Hepatocyte (in vitro differentiated cells): ENCODE results near the gene SAPCD1. TPM values are rescaled to one million over a fixed set of nuclear protein-coding genes. Genes with fewer than 3 reads are reported as not detected.

Experiments used
- DNase-seq: peaks from one replicate; pipeline ENCODE4 v3.0.0-alpha.2; 2016; ENCODE audit warnings: low spot score
- H2AFZ ChIP-seq: fragments of 200-600 bp; sonication (generic); 2 replicates; pipeline ENCODE4 v1.6.0; 2016; ENCODE audit warnings: antibody characterized with exemption, mild to moderate bottlenecking
- H3K27ac ChIP-seq: fragments of 200-600 bp; sonication (generic); 2 replicates; pipeline ENCODE4 v1.5.1; 2016; ENCODE audit warnings: mild to moderate bottlenecking
- H3K27me3 ChIP-seq: fragments of 200-600 bp; sonication (generic); 2 replicates; pipeline ENCODE4 v1.6.1; 2016
- H3K36me3 ChIP-seq: fragments of 200-600 bp; sonication (generic); replicated peaks from 2 replicates; pipeline ENCODE4 v1.5.1; 2016; ENCODE audit warnings: low read depth; ENCODE audit not compliant: insufficient read depth
- H3K4me1 ChIP-seq: fragments of 200-600 bp; sonication (generic); 2 replicates; pipeline ENCODE4 v1.5.1; 2016; ENCODE audit warnings: mild to moderate bottlenecking, moderate library complexity; ENCODE audit not compliant: insufficient read depth
- H3K4me2 ChIP-seq: fragments of 200-600 bp; sonication (generic); 2 replicates; pipeline ENCODE4 v1.6.0; 2016
- H3K4me3 ChIP-seq: fragments of 200-600 bp; sonication (generic); 2 replicates; pipeline ENCODE4 v1.5.1; 2016; ENCODE audit warnings: mild to moderate bottlenecking
- H3K79me2 ChIP-seq: fragments of 200-600 bp; sonication (generic); 2 replicates; pipeline ENCODE4 v1.6.0; 2017; ENCODE audit warnings: mild to moderate bottlenecking
- H3K9me2 ChIP-seq: fragments of 200-600 bp; sonication (generic); replicated peaks from 2 replicates; pipeline ENCODE4 v1.6.0; 2017; ENCODE audit warnings: mild to moderate bottlenecking; ENCODE audit not compliant: insufficient read depth
- H3K9me3 ChIP-seq: fragments of 200-600 bp; sonication (generic); 2 replicates; pipeline ENCODE4 v1.5.1; 2016; ENCODE audit warnings: low read depth, mild to moderate bottlenecking
- H4K20me1 ChIP-seq: fragments of 200-600 bp; sonication (generic); 2 replicates; pipeline ENCODE4 v1.6.0; 2016; ENCODE audit warnings: mild to moderate bottlenecking; ENCODE audit not compliant: insufficient read depth, poor library complexity, severe bottlenecking
- EZH2 ChIP-seq: fragments of 200-600 bp; sonication (generic); IDR thresholded peaks from 2 replicates; pipeline ENCODE4 v1.6.1; 2016; ENCODE audit warnings: antibody characterized with exemption, mild to moderate bottlenecking, borderline replicate concordance
- EZH2phosphoT487 ChIP-seq: fragments of 200-600 bp; sonication (generic); IDR thresholded peaks from one replicate; pipeline ENCODE4 v1.6.1; 2018; ENCODE audit warnings: antibody characterized with exemption, mild to moderate bottlenecking, low read depth, moderate library complexity; ENCODE audit not compliant: unreplicated experiment, severe bottlenecking
- WGBS: methylation state at CpG from one replicate; pipeline ENCODE4 v1.1.6; 2016; ENCODE audit warnings: low lambda C conversion rate; ENCODE audit errors: missing lambda C conversion rate; 5-methylcytosine and 5-hydroxymethylcytosine counted together
- polyA plus RNA-seq: library from polyadenylated mRNA; unstranded; fragments of >200 nt; fragmentation: Nextera tagmentation; extraction: Ambion mirVana; gene quantifications from 2 replicates; pipeline ENCODE4 v1.2.1, GENCODE V29; 2016
- total RNA-seq: library from RNA; depleted of rRNA; stranded (reverse); fragments of >200 nt; gene quantifications from 2 replicates; pipeline ENCODE4 v1.2.3, GENCODE V29; 2014
- TF ChIP-seq, protein P1 (sequence below): fragments of 200-600 bp; sonication (generic); IDR thresholded peaks from 2 replicates; pipeline ENCODE4 v1.5.1; 2016; ENCODE audit warnings: antibody characterized with exemption, mild to moderate bottlenecking; ENCODE audit not compliant: poor library complexity

SAPCD1 gene
- total and polyA plus RNA-seq, 2 experiments from 2014 or later, result 1.4 to 2.0 TPM

DNA sequence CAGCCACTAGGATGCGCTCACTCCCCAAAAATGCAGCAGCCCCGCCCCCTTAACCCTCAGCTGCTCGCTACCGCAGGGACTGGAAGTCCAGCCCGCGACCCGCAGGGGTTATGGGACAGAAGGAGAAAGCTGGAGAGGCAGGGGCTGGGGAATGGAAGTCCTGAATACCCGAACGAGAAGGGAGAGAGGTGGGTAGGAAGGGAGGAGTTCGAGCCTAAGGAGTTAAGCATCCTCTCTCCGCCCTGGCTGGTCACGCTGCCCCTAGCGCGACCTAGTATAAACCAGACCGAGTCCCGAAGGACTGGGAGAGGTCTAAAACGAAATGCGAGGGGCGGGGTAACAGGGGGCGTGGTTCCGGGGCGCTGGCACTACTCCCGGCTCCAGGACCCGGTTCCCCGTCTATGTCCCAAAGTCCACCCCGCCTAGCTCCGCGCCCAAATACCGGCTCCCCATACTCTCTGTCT is 32.9 kb upstream of the SAPCD1 start:
- H3K27ac ChIP-seq, result peak overlapping the region; percentile 99
- H3K9me3 ChIP-seq, result no peaks in the 10 kb centered on the region
- H2AFZ ChIP-seq, result peak overlapping the region; percentile 36
- no peak for TF ChIP-seq EZH2phosphoT487
- TF ChIP-seq EZH2, result no peak
- TF ChIP-seq, protein P1, sequence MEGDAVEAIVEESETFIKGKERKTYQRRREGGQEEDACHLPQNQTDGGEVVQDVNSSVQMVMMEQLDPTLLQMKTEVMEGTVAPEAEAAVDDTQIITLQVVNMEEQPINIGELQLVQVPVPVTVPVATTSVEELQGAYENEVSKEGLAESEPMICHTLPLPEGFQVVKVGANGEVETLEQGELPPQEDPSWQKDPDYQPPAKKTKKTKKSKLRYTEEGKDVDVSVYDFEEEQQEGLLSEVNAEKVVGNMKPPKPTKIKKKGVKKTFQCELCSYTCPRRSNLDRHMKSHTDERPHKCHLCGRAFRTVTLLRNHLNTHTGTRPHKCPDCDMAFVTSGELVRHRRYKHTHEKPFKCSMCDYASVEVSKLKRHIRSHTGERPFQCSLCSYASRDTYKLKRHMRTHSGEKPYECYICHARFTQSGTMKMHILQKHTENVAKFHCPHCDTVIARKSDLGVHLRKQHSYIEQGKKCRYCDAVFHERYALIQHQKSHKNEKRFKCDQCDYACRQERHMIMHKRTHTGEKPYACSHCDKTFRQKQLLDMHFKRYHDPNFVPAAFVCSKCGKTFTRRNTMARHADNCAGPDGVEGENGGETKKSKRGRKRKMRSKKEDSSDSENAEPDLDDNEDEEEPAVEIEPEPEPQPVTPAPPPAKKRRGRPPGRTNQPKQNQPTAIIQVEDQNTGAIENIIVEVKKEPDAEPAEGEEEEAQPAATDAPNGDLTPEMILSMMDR, result no peak
- no peaks in the 10 kb centered on the region for H3K27me3 ChIP-seq
- H3K4me2 ChIP-seq, result peak overlapping the region; percentile 82
- WGBS, result 1% methylated on average over 29 of the region's 29 CpGs
- H3K9me2 ChIP-seq, result no peaks in the 10 kb centered on the region
- H3K4me1 ChIP-seq, result peaks cover 18% of the 10 kb centered on the region
- DNase-seq, result peak; percentile 93
- H3K4me3 ChIP-seq, result peak overlapping the region; percentile 89
- H4K20me1 ChIP-seq, result peaks cover 23% of the 10 kb centered on the region
- no peaks in the 10 kb centered on the region for H3K36me3 ChIP-seq
- peaks cover 48% of the 10 kb centered on the region for H3K79me2 ChIP-seq

DNA sequence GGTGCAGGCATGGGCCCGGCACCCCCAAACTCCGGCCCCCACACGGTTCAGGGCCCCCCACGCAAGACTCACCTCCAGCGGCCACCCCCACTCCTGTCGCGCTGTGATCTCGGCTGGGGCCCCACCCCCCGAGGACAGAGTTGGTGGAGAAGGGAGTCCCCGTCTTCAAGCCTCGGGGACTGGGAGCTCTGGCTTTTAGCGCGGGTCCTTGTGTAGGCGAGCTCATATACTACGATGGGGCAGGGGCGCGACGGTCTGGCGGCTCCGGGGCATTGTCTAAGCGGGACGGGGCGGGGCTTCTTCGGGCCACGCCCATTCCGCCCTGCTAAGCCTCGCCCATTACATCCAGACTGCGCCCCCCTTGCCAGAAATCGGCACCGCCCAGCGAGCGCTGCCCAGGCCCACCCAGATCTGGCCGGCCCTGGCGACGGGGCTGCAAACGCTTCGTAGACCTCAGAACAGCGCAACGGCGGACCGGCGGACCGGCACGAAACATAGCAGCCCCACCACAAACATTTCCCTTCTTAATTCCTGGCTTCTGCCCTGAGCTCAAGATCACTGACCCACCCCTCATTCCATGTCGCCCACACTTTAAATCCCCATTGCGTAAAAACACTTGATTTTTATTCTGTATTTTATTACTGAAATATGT is 32.4 kb upstream of the SAPCD1 start:
- 3% methylated on average over 45 of the region's 46 CpGs for WGBS
- Histone ChIP-seq H3K4me1 (peaks cover 19% of the 10 kb centered on the region), H3K9me2 (no peaks in the 10 kb centered on the region), H3K27me3 (no peaks in the 10 kb centered on the region), H3K4me3 (peak overlapping the region; percentile 89), H3K36me3 (no peaks in the 10 kb centered on the region), H3K9me3 (no peaks in the 10 kb centered on the region), H2AFZ (peak overlapping the region; percentile 36), H3K4me2 (peak overlapping the region; percentile 82), H4K20me1 (peaks cover 25% of the 10 kb centered on the region), H3K27ac (peak overlapping the region; percentile 99), H3K79me2 (peaks cover 54% of the 10 kb centered on the region)
- peak; percentile 97 for DNase-seq
- TF ChIP-seq EZH2, result no peak
- TF ChIP-seq, protein P1, result no peak

DNA sequence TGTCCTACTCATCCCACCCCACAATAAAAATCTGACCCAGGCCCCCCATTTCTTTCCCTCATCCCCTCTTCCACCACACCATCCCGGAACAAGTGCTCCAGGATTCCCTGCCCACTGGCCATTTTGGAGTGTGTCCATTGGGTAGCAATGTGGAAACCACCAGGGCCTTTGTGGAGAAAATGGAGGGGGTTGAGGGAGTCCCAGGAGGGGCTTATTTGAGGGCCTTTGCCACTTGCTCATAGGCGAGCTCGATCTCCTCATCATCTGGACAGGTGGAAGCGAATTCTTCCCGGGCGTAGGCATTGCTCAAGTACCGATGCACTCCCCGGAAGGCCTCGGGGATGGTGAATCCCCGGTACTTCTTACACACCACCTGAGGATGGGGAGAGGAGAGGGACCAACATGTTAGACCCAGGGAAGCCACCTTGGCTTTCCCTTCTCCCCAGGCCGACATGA is 31.8 kb upstream of the SAPCD1 start:
- Histone ChIP-seq H3K4me3 (no peak overlapping the region), H4K20me1 (peaks cover 25% of the 10 kb centered on the region), H3K4me1 (peaks cover 19% of the 10 kb centered on the region), H3K9me3 (no peaks in the 10 kb centered on the region), H3K9me2 (no peaks in the 10 kb centered on the region), H3K27me3 (no peaks in the 10 kb centered on the region), H3K4me2 (peak overlapping the region; percentile 82), H3K27ac (peak overlapping the region; percentile 99), H3K36me3 (no peaks in the 10 kb centered on the region), H2AFZ (no peak overlapping the region), H3K79me2 (peaks cover 60% of the 10 kb centered on the region)
- TF ChIP-seq EZH2, result no peak
- TF ChIP-seq, protein P1, result no peak
- TF ChIP-seq EZH2phosphoT487, result no peak
- 92% methylated on average over 11 of the region's 11 CpGs for WGBS
- no peak for DNase-seq
